OCI-M1 (cell line): ENCODE data around the gene SEMA4D.

Experiments used
- DNase-seq: peaks from one replicate; lab custom pipeline; 2025; lab: John Stamatoyannopoulos, UW

The SEMA4D gene, protein sequence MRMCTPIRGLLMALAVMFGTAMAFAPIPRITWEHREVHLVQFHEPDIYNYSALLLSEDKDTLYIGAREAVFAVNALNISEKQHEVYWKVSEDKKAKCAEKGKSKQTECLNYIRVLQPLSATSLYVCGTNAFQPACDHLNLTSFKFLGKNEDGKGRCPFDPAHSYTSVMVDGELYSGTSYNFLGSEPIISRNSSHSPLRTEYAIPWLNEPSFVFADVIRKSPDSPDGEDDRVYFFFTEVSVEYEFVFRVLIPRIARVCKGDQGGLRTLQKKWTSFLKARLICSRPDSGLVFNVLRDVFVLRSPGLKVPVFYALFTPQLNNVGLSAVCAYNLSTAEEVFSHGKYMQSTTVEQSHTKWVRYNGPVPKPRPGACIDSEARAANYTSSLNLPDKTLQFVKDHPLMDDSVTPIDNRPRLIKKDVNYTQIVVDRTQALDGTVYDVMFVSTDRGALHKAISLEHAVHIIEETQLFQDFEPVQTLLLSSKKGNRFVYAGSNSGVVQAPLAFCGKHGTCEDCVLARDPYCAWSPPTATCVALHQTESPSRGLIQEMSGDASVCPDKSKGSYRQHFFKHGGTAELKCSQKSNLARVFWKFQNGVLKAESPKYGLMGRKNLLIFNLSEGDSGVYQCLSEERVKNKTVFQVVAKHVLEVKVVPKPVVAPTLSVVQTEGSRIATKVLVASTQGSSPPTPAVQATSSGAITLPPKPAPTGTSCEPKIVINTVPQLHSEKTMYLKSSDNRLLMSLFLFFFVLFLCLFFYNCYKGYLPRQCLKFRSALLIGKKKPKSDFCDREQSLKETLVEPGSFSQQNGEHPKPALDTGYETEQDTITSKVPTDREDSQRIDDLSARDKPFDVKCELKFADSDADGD

DNA sequence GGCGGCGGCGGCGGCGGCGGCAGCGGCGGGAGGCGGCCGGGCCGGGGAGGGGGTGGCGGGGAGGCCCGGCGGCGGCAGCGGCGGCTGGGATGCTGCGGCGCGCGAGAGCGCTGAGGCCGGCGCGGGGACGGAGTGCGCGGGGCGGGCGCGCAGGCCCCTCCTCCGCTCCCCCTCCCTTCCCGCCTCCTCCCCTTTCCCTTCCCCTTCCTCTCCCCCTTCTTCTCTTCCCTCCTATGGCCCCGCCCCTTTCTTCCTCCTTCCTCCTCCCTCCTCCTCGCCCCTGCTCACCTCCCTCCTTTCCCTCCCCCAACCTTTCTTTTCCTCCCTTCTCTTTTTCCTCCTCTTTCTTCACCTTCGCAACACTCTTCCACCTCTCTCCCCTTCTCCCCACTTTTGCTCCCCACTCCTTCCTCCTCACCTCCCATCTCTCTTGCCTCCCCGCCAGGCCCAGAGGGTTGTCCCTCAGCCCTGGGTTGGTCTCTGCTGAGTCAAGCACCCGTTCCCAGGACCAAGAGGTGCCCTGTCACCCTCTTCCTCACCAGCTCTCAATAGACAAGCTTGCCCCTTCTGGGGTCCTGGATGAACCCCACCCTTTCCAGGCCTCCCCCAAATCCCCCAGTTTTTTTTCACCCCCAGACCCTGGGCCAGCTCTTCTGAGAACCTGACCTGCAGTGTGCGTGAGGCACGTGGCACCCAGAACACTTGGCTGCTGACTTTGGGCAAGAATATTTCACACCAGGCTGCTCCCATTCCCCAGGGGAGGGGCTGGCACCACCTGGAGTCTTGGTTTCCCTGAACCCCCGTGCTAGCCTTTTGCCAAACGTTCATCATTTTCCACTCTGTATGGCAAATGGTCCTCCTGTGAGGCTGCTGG, at the start of gene SEMA4D:
Gene SEMA4D, minus strand, starts transcription at position 136 of the 874 bp plus-strand sequence. CDS start 92,657 bp downstream, outside the sequence.
- DNase-seq = peak; percentile 83

DNA sequence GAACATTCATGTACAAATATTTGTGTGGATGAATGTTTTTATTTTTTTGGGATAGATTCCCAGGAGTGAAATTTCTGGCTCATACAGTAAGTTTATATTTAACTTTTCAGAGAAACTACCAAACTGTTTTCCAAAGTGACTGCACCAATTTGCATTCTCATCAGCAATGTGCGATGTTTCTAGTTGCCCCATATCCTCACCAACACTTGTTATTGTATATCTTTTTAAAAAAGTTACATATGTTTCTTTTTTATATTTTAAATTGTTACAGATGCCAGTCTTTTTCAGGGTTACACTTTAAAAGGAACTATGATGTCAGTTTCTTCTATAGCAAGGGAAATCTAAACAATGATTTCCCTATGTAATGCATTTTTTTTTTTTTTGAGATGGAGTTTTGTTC, 49.1 kb upstream of the SEMA4D start:
- no peak for DNase-seq

DNA sequence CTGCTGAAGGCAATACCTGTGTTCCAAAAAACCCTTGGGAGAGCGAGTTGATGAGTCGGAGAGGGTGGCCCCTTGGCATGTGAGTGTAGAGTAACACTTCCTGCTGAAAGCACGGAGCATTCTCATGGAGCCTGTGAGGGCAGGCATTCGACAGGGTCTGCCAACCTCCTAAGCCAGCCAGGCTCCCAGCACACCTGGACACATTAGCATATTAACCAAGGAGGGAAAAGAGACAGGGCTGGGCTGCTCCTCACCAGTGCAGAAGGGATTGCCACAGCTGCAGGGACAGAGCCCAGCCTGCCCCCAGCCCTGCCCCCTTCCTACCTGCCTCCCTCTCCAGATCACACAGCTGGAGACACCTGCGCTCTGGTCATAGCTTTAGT, 46.4 kb upstream of the SEMA4D start:
- DNase-seq = no peak

DNA sequence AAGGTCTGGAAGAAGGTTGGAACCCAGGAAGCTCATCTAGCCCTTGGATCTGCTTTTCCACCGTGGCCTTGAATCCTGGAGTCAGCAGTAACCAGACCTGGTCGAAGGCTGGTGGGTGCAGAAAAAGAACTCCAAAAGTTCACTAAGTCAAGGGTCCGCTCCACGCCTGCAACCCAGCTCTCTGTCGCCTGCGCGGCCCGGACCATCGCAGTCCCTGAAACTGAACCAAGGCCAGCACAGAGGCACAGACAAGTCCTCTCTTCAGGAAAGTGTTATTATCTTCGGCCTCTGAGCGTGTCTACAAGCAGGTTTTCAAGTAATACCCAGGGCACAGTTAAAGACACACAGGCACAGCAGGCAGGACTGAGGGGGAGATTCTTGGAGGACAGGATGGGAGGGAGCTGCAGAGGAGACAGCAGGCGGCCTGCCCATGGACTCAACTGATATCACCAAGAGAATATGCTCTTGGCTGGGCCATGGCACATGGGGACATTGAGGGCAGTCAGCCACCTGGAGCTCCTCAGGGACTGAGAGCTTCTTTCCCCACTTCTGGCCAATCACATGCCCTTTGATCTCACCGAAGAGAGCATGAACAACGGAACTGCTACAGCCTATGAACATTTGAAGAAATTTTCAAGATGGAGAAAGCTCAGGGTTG, 45.8 kb upstream of the SEMA4D start:
- DNase-seq = no peak

DNA sequence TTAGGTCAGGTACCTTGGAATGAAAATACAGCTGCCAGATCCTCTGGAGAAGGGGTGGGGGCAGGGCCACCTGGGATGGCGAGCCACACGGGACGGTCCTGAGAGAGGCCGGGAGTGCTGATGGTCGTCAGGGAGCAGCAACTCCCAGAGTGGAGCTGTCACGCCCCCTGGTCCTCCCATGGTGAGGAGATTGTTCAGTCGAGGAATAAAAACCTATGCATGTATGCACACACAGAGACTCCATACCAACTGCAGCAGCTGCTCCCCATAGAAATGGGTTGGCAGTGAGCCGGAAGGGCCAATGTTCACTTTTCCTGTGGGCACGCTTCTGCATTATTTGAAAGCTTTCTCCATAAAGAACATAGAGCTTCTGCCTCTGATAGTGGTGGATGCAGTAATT, 45.2 kb upstream of the SEMA4D start:
- DNase-seq = no peak

DNA sequence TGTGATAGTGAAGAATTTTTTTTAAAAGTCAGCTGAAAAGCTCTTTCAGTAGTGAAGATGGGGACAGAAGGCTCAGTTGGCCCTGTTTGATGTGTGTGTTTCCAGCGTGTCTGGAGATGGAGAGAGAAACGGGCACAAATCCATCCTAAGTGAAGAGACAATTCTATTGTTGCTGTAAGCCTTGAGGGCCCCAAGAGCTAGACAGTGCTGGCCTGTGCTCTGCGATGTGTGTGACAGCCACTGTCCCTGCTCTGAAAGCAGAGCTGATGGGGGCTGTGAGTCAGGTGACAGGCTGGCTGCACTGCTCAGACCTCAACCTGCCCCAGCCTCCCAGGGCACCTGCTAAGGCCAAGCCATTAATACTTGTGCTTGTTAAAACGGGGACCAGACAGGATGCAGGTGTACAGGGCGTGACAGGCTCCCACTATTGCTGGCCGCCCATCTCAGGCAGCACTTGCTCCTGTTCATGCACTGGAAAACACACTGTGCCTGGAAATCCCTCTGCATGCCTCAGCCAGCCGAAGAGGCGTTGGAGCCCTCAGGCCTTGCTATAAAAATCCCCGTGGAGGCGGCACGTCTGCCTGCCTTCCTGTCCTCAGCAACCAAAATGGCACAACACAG, 44.6 kb upstream of the SEMA4D start:
- no peak for DNase-seq

DNA sequence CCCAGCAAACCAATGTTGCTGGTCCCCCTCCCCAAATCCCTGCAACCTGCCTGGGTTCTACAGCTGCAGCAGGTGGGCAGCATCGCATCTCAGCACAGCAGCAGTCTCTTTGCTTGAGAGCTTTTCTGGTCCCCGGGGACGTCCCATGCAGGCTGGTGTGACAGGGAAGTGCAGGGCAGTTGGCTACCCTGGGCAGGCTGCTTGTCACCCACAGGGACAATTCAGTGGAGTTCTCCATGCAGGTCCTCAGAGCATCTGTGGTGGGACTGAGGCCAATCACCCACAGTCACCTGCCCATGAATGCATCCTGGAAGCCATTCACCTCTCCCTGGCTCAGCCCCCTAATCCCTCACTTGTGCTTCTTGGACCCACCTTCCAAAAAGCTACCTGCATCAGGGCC, 43.9 kb upstream of the SEMA4D start:
- DNase-seq = no peak

DNA sequence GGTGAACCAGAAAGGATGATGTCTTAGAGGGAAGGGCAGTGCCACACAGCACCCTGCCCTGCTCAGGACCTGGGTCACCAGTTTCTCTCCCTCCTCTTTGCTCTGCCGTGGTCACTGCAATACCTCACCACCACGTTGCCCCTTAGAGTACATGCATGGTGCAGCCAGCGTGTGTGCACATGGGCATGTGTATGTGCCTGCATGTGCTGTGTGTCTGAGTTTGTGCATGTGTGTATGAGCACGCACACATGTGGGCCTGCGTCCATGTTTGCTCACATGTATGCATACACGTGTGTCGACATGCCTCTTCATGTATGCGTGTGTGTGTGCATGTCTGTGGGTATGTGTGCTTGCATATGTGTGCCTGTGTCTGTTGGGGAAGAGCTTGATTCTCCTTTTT, 41.5 kb upstream of the SEMA4D start:
- no peak for DNase-seq

DNA sequence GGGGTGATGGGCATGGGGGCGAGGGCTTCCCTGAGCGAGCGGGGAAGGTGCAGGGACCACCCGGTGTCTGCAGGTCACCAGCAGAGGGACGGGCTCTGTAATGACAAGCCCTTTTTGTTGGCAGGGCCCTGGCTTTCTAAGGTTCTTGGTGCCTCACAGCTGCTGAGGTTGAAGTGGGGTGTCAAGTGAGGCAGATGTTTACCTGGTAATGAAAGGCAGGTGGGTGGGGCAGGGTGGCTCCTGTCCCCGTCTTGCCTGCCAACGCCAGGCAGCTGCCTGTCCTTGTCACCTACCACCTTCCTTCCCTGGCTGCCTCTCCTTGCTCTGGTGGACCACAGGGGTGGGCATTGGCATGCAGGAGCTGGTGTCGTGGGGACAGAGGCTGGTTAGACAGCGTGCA, 41.0 kb upstream of the SEMA4D start:
- DNase-seq = no peak

DNA sequence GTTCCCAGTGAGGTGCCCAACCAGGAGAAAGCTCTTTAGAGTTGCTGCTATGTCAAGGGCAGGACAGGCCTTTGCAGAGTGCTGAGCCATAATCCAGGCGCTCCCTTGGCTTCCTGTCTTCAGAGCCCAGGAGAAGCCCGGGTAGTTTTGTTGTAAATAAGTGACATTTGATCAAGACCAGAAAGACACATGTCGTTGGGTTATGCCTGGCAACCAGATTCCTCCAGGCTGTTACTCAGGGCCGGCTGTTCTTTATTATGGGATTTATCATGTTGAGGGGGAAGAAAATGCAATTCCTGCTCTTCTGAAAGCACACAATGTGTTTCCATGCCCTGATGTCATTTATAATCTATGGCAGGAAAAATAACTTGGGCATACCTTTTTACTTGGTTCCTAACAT, 39.3 kb upstream of the SEMA4D start:
- DNase-seq = no peak

DNA sequence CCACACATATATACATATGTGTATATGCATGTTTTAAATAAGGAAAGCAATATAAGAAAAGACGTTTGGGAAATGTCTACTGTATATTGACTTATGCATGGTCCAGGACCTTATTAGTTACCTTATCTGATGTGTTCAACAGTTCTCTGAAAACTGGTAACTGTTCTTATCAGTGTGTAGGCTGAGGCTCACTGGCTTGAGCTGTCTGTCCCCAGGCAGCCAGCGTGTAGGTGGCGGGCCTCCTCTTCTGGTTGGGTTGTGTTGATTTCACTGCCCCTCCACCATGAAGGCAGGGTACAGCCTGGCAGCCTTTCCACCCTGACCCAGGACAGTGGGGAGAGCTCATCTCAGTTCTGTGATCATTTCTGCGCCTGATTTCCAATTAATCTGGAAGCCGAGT, 38.7 kb upstream of the SEMA4D start:
- peak; percentile 61 for DNase-seq

DNA sequence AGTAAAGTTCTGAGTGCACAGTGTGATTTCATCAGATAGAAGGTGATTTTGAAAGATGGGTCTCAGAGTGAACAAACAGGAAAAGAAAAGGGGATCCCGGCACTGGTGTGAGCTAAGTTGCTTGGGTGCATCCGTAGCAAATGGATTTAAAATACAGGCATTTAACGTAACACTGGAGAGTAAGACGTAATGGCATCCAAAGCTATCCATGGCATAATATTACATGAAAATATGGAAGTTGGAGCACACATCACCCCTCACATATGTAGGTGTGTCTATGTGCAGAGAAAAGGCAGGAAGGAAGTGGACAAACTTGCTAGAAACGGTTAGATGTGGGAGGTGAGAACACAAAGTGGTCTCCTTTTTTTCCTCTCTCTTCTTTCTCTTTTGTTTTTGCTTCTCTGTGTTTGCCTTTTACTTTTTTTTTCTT, 38.2 kb upstream of the SEMA4D start:
- no peak for DNase-seq

DNA sequence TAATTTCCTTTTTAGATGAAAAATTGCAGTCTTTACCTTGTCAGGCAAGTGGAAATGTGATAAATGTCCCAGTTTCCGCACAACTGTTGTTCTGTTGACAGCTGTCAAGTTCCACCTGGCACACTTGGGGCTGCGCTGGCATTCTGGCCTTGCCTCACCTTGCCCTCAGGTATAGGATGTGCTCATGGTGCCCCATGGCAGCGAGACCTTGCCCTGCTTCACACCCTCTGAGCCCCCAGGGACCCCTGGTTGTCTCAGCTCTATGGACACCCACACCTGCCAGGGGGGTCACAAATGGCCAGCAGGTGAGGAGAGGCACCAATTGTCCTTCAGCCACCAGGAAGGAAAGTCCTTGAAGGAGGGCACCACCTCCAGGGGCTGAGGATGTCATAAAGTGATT, 37.5 kb upstream of the SEMA4D start:
- DNase-seq = no peak

DNA sequence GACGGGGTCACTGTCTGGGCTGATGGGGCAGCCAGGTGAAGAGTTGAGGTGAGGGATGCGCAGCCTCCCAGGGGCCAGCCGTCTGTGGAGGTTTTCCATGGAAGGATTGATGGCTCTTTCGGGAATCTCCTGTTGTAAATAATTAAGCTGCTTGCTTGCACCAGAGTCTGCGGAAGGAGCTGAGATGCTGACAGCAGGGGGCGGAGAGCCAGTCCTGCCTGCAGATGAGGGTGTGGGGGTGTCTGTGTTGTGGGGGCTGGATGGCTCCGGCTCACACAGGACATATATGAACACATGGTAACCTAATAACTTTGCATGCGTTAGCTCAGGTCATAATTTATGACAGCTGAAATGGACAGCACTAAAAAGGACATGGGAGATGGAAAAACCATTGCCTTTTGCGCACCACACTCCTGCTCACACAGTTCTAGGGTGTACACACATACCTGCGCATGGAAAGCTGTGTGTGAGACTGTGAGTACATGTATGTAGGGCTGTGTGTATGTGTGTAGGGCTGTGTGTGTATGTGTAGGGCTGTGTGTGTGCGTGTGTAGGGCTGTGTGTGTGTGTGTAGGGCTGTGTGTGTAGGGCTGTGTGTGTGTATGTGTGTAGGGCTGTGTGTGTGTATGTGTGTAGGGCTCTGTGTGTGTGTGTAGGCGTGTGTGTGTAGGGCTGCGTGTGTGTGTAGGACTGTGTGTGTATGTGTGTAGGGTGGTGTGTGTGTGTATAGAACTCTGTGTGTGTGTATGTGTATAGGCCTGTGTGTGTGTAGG, 36.8 kb upstream of the SEMA4D start:
- no peak for DNase-seq

DNA sequence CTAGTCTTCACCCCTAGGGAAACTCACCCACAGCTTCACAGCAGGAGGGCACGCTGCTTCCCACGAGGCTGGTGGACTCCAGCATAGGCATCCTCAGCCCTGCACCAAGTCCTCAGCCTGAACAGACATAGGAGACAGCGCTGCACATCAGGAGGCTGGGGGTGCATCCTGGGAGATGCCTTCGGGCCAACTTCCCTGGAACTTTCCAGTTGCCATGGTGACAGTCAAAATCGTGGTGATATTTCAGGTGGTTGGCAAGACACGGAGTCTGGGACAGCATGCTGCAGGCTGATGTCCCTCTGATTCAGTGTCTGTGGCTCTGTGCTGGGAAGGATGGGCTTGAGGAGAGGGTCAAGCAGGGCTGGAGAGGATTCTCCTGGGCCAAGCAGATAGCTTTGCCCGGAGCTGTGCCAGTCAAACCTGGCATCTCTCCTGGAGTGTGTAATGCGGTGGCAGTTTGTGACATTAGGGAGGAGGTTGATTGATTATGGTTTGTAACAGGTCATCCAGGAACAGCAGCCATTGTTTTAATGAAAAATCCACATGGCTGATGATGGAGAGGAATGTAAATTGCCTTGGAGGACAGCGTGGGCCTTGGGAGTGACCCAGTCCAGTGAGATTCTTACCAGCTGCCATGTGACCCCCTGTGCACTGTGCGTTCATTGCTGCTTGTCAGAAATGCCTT, 35.6 kb upstream of the SEMA4D start:
- no peak for DNase-seq

DNA sequence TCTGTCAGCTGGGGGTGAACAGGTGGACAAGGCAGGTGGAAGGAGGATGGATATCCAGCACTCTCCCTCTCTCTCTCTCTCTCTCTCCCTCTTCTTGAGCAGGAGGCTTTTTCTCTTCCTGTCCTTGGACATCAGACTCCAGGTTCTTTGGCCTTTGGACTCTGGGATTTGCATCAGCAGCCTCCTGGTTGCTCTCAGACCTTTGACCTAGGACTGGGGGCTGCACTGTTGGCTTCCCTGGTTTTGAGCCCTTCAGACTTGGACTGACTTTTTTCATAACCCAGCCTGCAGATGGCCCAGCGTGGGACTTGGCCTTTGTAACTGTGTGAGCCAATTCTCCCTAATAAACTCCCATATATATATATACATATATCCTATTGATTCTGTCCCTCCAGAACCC, 35.0 kb upstream of the SEMA4D start:
- no peak for DNase-seq

DNA sequence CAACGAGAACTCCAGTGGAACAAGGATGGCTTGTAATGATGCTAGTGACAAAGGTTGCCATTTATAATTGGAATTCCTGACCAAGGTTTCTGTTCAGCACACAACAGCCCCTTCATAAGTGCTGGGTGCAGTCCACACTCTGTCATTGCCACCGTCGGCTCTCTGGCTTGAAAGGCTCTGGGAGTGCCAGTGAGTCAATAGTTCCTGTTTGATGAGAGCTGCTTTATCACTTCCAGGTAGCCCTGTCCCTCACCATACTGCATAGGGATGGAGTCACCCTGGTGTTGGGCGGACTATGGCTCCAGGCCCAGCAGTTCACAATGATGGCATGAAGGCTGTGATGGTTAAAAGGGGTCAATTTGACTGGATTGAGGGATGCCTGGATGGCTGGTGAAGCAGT, 34.6 kb upstream of the SEMA4D start:
- DNase-seq = no peak

DNA sequence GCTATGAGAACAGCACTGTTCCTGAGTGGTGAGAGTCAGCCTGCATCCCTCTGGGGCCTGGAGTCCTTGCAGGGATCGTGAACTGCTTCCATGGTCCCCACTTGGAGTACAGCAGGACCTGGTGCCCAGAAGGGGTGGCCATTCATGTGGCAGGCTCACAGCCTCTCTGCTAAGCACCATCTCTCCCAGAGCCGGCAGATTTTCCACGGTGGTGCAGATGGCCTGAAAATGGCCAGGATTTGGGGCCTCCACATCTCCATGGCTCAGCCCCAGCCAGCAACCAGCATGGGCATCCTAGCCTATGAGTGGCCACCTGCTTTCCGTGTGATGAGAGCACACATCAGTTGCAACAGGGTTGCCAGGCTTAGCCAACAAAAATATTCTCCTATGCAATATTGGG, 33.9 kb upstream of the SEMA4D start:
- DNase-seq = no peak

DNA sequence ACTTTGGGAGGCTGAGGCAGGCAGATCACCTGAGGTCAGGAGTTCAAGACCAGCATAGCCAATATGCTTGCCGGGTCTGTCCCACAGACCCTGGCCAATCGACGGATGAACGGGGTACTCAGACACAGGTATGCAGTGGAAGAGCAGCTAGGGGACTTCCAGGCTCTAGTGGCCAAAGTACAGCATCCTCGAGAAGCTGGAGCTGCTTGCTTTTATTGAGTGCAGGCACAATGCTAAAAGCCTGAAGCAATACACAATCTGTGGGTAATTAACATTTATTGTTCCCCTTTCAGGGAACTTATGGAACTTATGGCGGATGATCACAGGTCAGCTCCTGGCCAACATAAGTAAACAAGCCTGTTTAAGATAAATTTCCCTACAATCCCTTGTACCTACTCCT, 32.8 kb upstream of the SEMA4D start:
- DNase-seq = no peak
